AG09309 (cell line): ENCODE data around the gene AEBP1.

Source experiments
- DNase-seq: peaks from one replicate; pipeline ENCODE4 v3.0.0-alpha.2; 2010; ENCODE audit warnings: low read depth
- H3K4me3 ChIP-seq: 2 replicates; pipeline ENCODE4 v1.5.1; 2011; ENCODE audit warnings: mild to moderate bottlenecking, low read depth, low read length, moderate library complexity; ENCODE audit not compliant: control insufficient read depth
- CTCF ChIP-seq: IDR thresholded peaks from 2 replicates; pipeline ENCODE4 v1.5.1; 2011; ENCODE audit warnings: mild to moderate bottlenecking, low read depth, low read length, inconsistent platforms; ENCODE audit not compliant: insufficient read depth, control insufficient read depth; ENCODE audit errors: missing control alignments

The AEBP1 gene

GRCh38 chr7:44084701-44085100 lies 19.4 kb upstream of the AEBP1 start:
- peak; percentile 60 for DNase-seq
- no peak for TF ChIP-seq CTCF
- H3K4me3 ChIP-seq, result no peak overlapping the region

- no peak for DNase-seq
- peak; percentile 13 for TF ChIP-seq CTCF
- H3K4me3 ChIP-seq, result no peak overlapping the region
These were observed 18.6 kb upstream of the AEBP1 start for GRCh38 chr7:44085546-44085945.

GRCh38 chr7:44086627-44087026 lies 17.5 kb upstream of the AEBP1 start:
- H3K4me3 ChIP-seq, result no peak overlapping the region
- TF ChIP-seq CTCF, result no peak

DNA sequence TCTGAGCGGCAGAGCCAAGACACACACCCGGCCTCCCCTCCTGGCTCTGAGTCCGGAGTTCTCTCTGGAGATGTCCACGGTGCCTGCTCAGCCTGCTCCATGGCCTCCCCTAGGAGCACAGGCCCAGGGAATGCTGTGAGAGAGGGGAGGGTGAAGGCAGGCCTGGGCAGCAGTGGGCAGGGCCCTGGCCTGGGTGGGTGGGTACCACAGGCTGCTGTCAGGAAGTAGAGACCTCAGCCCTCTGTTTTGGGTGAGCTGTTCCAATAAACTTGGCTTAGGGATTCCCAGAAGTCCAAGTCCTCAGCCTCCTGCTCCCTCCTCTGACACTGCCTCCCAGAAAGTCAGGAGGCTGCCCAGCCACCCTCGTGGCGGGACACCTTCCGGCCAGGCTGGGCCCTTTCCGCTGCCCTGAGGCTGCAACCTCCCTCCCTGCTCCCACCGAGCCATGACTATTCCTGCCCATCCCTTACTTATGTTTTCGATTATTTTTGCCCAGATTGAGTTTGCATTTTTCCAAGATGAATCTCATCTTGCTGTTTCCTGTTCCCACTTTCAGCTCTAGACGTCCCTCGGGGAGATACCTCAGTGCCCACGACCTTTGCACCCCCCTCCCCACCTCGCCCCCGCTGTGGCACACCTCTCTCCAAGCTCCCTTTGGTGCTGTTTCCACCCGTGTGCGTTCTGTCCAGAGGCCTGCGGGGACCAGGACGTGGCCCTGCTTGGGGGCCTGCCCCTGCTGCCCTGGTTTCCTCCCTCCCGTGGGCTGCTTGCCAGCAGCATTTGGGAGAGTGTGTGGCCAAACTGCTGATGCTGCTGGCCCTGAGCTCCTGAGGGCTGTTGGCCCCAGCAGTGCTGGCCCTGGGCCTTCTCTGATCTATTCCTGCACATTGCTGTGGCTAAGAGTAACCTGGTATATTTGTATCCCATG lies 16.0 kb upstream of the AEBP1 start:
- no peak for TF ChIP-seq CTCF
- peak; percentile 94 for DNase-seq
- no peak overlapping the region for H3K4me3 ChIP-seq

More at GRCh38 chr7:44086627-44087026, 17.5 kb upstream of the AEBP1 start:
- no peak for DNase-seq

DNA sequence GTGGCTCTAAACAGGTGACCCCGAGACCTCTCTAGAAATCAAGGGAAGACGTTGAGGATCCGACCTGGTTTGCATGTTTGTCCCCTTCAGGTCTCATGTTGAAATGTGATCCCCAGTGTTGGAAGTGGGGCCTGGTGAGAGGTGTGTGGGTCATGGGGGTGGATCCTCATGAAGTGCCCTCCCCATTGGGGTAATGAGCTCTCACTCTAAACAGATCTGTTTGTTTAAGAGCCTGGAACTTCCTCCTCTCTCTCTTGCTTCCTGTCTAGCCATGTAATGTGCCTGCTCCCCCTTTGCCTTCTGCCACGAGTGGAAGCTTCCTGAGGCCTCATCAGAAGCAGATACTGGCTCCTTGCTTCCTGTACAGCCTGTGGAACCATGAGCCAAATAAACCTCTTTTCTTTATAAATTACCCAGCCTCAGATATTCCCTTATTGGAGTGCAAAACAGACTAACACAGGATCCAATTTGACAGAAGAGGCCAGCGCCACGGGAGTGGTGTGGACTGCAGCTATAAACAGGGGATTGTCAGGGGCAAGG lies 11.0 kb upstream of the AEBP1 start:
- H3K4me3 ChIP-seq, result no peak overlapping the region

GRCh38 chr7:44094365-44094764 lies 9.8 kb upstream of the AEBP1 start:
- TF ChIP-seq CTCF, result no peak
- no peak overlapping the region for H3K4me3 ChIP-seq
- no peak for DNase-seq

More for the DNA sequence above, 11.0 kb upstream of the AEBP1 start:
- no peak for DNase-seq
- no peak for TF ChIP-seq CTCF
